HEK293T (cell line): ENCODE results near the gene PRR33.

Experiments used
- CTCF ChIA-PET: fragments of 350-600 bp; formaldehyde crosslinking; extraction: SDS; loops from one replicate; lab custom pipeline; 2021; ENCODE audit warnings: antibody characterized with exemption, inconsistent platforms; lab: Yijun Ruan, JAX
- POLR2A ChIA-PET: fragments of 350-600 bp; formaldehyde crosslinking; extraction: SDS; loops from one replicate; lab custom pipeline; 2020; ENCODE audit warnings: antibody characterized with exemption, inconsistent platforms; lab: Yijun Ruan, JAX
- DNase-seq: peaks from one replicate; pipeline ENCODE4 v3.0.0; 2012; ENCODE audit warnings: mixed read lengths; ENCODE audit errors: extremely low spot score
- ARNT ChIP-seq: fragments of 450-650 bp; IDR thresholded peaks from 2 replicates; pipeline ENCODE4 v1.6.1; 2017; ENCODE audit warnings: mild to moderate bottlenecking
- BHLHE40 ChIP-seq: fragments of 450-650 bp; IDR thresholded peaks from 2 replicates; pipeline ENCODE4 v1.6.1; 2016; ENCODE audit warnings: mild to moderate bottlenecking, moderate library complexity, borderline replicate concordance
- CTBP1 ChIP-seq: fragments of 450-650 bp; IDR thresholded peaks from 2 replicates; pipeline ENCODE4 v1.6.1; 2016; ENCODE audit warnings: borderline replicate concordance
- ELF4 ChIP-seq: fragments of 450-650 bp; IDR thresholded peaks from 2 replicates; pipeline ENCODE4 v1.6.1; 2017; ENCODE audit warnings: antibody characterized with exemption
- FOXA1 ChIP-seq: fragments of 450-650 bp; IDR thresholded peaks from 2 replicates; pipeline ENCODE4 v1.6.1; 2016; ENCODE audit warnings: mild to moderate bottlenecking
- FOXK2 ChIP-seq: fragments of 450-650 bp; IDR thresholded peaks from 2 replicates; pipeline ENCODE4 v1.6.1; 2016; ENCODE audit warnings: mild to moderate bottlenecking
- FOXM1 ChIP-seq: fragments of 450-650 bp; IDR thresholded peaks from 2 replicates; pipeline ENCODE4 v1.6.1; 2017; ENCODE audit warnings: mild to moderate bottlenecking, borderline replicate concordance
- HDGF ChIP-seq: fragments of 450-650 bp; IDR thresholded peaks from 2 replicates; pipeline ENCODE4 v1.6.1; 2017; ENCODE audit warnings: antibody characterized with exemption, borderline replicate concordance
- L3MBTL2 ChIP-seq: fragments of 450-650 bp; conservative IDR thresholded peaks from 2 replicates; pipeline ENCODE4 v1.6.1; 2016; ENCODE audit warnings: mild to moderate bottlenecking
- LEF1 ChIP-seq: fragments of 450-650 bp; IDR thresholded peaks from 2 replicates; pipeline ENCODE4 v1.6.1; 2017; ENCODE audit warnings: mild to moderate bottlenecking, borderline replicate concordance
- NFRKB ChIP-seq: fragments of 450-650 bp; IDR thresholded peaks from 2 replicates; pipeline ENCODE4 v1.6.1; 2016; ENCODE audit warnings: mild to moderate bottlenecking, moderate library complexity
- SP1 ChIP-seq: fragments of 450-650 bp; IDR thresholded peaks from 2 replicates; pipeline ENCODE4 v1.6.1; 2017
- SUZ12 ChIP-seq: fragments of 450-650 bp; IDR thresholded peaks from 2 replicates; pipeline ENCODE4 v1.6.1; 2016; ENCODE audit warnings: mild to moderate bottlenecking
- TARDBP ChIP-seq: fragments of 450-650 bp; IDR thresholded peaks from 2 replicates; pipeline ENCODE4 v1.6.1; 2016
- ZNF384 ChIP-seq: fragments of 450-650 bp; IDR thresholded peaks from 2 replicates; pipeline ENCODE4 v1.6.1; 2016
- TF ChIP-seq, protein P1 (sequence below): fragments of 450-650 bp; IDR thresholded peaks from 2 replicates; pipeline ENCODE4 v1.6.1; 2016

The PRR33 gene

DNA sequence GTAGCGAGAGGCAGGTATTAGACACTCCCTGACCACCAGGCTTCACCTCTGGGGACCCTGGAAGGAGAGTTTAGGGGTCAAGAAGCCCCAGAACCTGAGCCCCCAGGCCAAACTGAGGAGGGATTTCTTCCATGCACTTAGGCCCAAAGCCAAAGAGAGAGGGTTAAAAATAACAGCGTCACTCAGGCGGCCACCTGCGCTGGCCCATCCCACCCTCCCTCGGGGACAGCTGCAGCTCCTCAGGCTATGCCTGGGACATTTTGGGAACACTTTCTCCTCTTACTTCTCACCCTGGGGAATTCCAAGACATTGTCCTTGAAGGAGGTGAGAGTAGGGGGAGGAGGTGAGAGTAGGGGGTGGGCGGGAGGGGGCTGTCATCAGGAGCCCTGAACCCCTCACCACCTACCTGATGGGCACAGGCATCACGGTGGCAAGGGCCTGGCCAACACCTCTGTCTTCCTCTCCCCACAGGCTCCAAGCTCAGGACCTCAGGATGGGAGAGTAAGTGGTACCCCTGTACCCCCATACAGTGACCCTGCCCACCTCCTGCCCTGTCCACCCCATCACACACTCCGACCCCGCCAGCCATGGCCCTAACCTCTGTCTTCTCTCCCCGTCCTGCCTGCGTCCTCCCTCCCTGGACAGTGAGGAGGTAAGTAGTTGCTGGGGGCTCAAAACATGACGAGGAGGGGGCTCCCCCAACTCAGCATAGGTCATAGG is 52.3 kb downstream of the PRR33 start:
- no peak for DNase-seq
- no peak for TF ChIP-seq TARDBP
- TF ChIP-seq ARNT: no peak
- no peak for TF ChIP-seq FOXA1
- no peak for TF ChIP-seq ELF4
- TF ChIP-seq L3MBTL2: no peak
- TF ChIP-seq CTBP1: no peak
- no peak for TF ChIP-seq NFRKB
- no peak for TF ChIP-seq FOXK2
- TF ChIP-seq BHLHE40: no peak
- TF ChIP-seq SUZ12: no peak
- TF ChIP-seq FOXM1: no peak
- no peak for TF ChIP-seq SP1
- TF ChIP-seq ZNF384: no peak
- TF ChIP-seq, protein P1, sequence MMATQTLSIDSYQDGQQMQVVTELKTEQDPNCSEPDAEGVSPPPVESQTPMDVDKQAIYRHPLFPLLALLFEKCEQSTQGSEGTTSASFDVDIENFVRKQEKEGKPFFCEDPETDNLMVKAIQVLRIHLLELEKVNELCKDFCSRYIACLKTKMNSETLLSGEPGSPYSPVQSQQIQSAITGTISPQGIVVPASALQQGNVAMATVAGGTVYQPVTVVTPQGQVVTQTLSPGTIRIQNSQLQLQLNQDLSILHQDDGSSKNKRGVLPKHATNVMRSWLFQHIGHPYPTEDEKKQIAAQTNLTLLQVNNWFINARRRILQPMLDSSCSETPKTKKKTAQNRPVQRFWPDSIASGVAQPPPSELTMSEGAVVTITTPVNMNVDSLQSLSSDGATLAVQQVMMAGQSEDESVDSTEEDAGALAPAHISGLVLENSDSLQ: no peak
- no peak for TF ChIP-seq LEF1
- TF ChIP-seq HDGF: no peak
- CTCF ChIA-PET: no interaction called here
- POLR2A ChIA-PET: no interaction called here

DNA sequence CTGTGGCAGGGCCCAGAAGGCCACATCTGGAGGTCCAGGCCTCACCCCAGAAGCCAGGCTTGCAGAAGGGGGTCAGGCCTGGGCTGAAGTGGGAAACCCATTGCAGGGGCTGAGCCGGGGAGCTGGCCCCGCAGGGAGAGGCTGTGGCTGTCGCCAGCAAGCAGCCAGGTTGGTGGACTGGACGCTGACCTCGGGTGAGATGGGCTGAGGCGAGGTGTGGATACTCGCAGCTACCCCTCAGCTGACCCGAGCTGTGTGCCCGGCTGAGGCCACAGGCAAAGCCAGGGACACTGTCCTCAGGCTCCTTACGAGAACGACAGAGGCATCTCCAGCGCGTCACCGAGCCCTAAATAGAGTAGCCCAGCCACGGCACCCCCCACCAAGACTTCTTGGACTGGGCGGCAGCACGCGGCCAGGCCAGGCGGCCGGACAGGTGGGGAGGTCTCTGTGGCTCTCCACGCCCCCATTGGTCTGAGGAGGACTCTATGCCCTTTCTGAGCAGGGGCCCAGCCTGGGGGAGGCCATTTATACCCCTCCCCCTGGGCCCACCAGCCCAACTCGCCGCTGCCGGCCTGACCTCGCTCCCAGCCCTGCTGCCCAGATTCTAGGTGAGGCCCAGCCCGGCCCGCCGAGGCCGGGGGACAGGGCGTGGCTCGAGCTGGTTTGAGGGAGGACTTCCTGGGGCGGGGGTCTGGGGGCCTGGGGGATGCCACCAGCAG is 53.1 kb downstream of the PRR33 start, which contains the start of gene TNNI2:
TNNI2 (plus strand) TSS at position 556 of the 719 bp plus-strand sequence. CDS start 716 bp downstream, outside the sequence.
- no peak for TF ChIP-seq ARNT
- no peak for TF ChIP-seq HDGF
- no peak for TF ChIP-seq SUZ12
- TF ChIP-seq, protein P1: no peak
- no peak for TF ChIP-seq NFRKB
- no peak for TF ChIP-seq BHLHE40
- TF ChIP-seq ZNF384: no peak
- no peak for TF ChIP-seq ELF4
- TF ChIP-seq CTBP1: no peak
- TF ChIP-seq SP1: no peak
- TF ChIP-seq LEF1: no peak
- no peak for TF ChIP-seq TARDBP
- no peak for TF ChIP-seq L3MBTL2
- no peak for TF ChIP-seq FOXA1
- TF ChIP-seq FOXK2: no peak
- no peak for TF ChIP-seq FOXM1
- POLR2A ChIA-PET: no interaction called here
- DNase-seq: no peak
- CTCF ChIA-PET: no interaction called here
